Measurements from ENCODE around the gene MEGF6. TPM values are rescaled to one million over a fixed set of nuclear protein-coding genes. Genes with fewer than 3 reads are reported as not detected.

MEGF6 gene
- polyA plus RNA-seq, 3 donors = 6.4 to 8.1 (median 7.0) TPM

- DNase-seq (ENCODE audit: low read depth in 3 of 3, low spot score in 2 of 3) = no peak
These were observed 133.9 kb downstream of the MEGF6 start for GRCh38 chr1:3477241-3477995.

GRCh38 chr1:3476666-3477065 lies 134.6 kb downstream of the MEGF6 start:
- no peak for DNase-seq (ENCODE audit: low read depth in 3 of 3, low spot score in 2 of 3)

- DNase-seq (ENCODE audit: low read depth in 3 of 3, low spot score in 2 of 3) = no peak
These were observed 135.3 kb downstream of the MEGF6 start for GRCh38 chr1:3475839-3476573.

GRCh38 chr1:3474421-3474820 lies 136.9 kb downstream of the MEGF6 start:
- no peak for DNase-seq (ENCODE audit: low read depth in 3 of 3, low spot score in 2 of 3)

GRCh38 chr1:3474016-3474415 lies 137.3 kb downstream of the MEGF6 start:
- no peak for DNase-seq (ENCODE audit: low read depth in 3 of 3, low spot score in 2 of 3)

GRCh38 chr1:3473381-3473844 lies 137.9 kb downstream of the MEGF6 start:
- DNase-seq (ENCODE audit: low read depth in 3 of 3, low spot score in 2 of 3) = no peak

- no peak for DNase-seq (ENCODE audit: low read depth in 3 of 3, low spot score in 2 of 3)
These were observed 138.4 kb downstream of the MEGF6 start for GRCh38 chr1:3472906-3473305.

- DNase-seq (ENCODE audit: low read depth in 3 of 3, low spot score in 2 of 3) = no peak
These were observed 139.0 kb downstream of the MEGF6 start for GRCh38 chr1:3472088-3472850.

GRCh38 chr1:3471356-3472087 lies 139.8 kb downstream of the MEGF6 start:
- no peak for DNase-seq (ENCODE audit: low read depth in 3 of 3, low spot score in 2 of 3)

GRCh38 chr1:3470650-3471355 lies 140.5 kb downstream of the MEGF6 start:
- DNase-seq (ENCODE audit: low read depth in 3 of 3, low spot score in 2 of 3) = no peak

GRCh38 chr1:3469849-3470649 lies 141.3 kb downstream of the MEGF6 start:
- DNase-seq (ENCODE audit: low read depth in 3 of 3, low spot score in 2 of 3) = no peak

GRCh38 chr1:3469104-3469848 lies 142.0 kb downstream of the MEGF6 start:
- DNase-seq (ENCODE audit: low read depth in 3 of 3, low spot score in 2 of 3) = no peak

GRCh38 chr1:3468236-3469103 lies 142.8 kb downstream of the MEGF6 start:
- DNase-seq (ENCODE audit: low read depth in 3 of 3, low spot score in 2 of 3) = no peak

- DNase-seq (ENCODE audit: low read depth in 3 of 3, low spot score in 2 of 3) = no peak
These were observed 143.9 kb downstream of the MEGF6 start for GRCh38 chr1:3467096-3468036.

GRCh38 chr1:3466366-3467075 lies 144.8 kb downstream of the MEGF6 start:
- DNase-seq (ENCODE audit: low read depth in 3 of 3, low spot score in 2 of 3) = no peak

- no peak for DNase-seq (ENCODE audit: low read depth in 3 of 3, low spot score in 2 of 3)
These were observed 145.4 kb downstream of the MEGF6 start for GRCh38 chr1:3465935-3466321.
